Stimulated activated memory B cell treated with anti-CD40 and anti-IgM and Interleukin-4, amounts not matched to agents 10 μg/mL and 1 μg/mL and 100 μg/mL, for 72 hours (primary cell): ENCODE data around the gene GNS.

Experiments used
- ATAC-seq: fragments of 150-1000 bp; cut with Tn5 transposase; 2 replicates; pipeline ENCODE4 v1.10.0; 2021
- H3K27ac Mint-ChIP-seq: one replicate; pipeline ENCODE4 v1.8.0; 2022; ENCODE audit warnings: mild to moderate bottlenecking, mixed read lengths
- H3K27me3 Mint-ChIP-seq: one replicate; pipeline ENCODE4 v1.8.0; 2022; ENCODE audit warnings: mixed read lengths
- H3K36me3 Mint-ChIP-seq: one replicate; pipeline ENCODE4 v1.8.0; 2022; ENCODE audit warnings: mixed read lengths
- H3K4me1 Mint-ChIP-seq: one replicate; pipeline ENCODE4 v1.8.0; 2022; ENCODE audit warnings: mixed read lengths
- H3K4me3 Mint-ChIP-seq: one replicate; pipeline ENCODE4 v1.8.0; 2022; ENCODE audit warnings: mild to moderate bottlenecking, moderate library complexity, mixed read lengths
- H3K9me3 Mint-ChIP-seq: one replicate; pipeline ENCODE4 v1.8.0; 2022; ENCODE audit warnings: mixed read lengths

GNS gene

GRCh38 chr12:64669270-64669842, 89.8 kb downstream of the GNS start:
- Mint-ChIP-seq H3K9me3 (no peaks in the 10 kb centered on the region), H3K36me3 (peaks cover 5% of the 10 kb centered on the region), H3K4me1 (peaks cover 90% of the 10 kb centered on the region), H3K27ac (peak overlapping the region; percentile 87), H3K27me3 (no peaks in the 10 kb centered on the region), H3K4me3 (peak overlapping the region; percentile 86)
- ATAC-seq = peak; percentile 85

DNA sequence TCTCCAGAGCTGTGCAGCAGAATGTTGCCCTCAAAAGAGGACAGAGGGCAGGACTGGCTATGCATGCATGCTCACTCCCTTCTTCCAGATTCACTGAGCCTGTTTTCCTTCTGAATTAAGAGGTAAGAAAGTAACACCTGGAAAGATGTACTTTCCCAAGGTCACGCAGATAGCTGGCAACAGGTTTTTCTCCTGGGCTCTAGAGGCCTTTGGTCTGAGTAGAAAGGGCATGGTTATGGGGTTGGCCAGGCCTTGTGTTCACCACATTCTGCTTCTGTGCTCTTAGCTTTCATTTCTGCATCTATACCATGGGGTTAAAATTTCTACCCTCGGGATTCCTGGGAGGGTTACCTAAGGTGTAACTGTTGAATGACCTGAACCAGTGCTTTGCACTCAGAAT, 91.4 kb downstream of the GNS start:
- H3K36me3 Mint-ChIP-seq = peaks cover 11% of the 10 kb centered on the region
- ATAC-seq = no peak
- H3K4me3 Mint-ChIP-seq = no peak overlapping the region
- peaks cover 90% of the 10 kb centered on the region for H3K4me1 Mint-ChIP-seq
- H3K27me3 Mint-ChIP-seq = no peaks in the 10 kb centered on the region
- H3K27ac Mint-ChIP-seq = peak overlapping the region; percentile 87
- H3K9me3 Mint-ChIP-seq = no peaks in the 10 kb centered on the region

GRCh38 chr12:64666054-64666914, 92.9 kb downstream of the GNS start:
- Mint-ChIP-seq H3K4me3 (peak overlapping the region; percentile 36), H3K36me3 (peaks cover 15% of the 10 kb centered on the region), H3K27me3 (no peaks in the 10 kb centered on the region), H3K4me1 (peaks cover 89% of the 10 kb centered on the region), H3K9me3 (no peaks in the 10 kb centered on the region), H3K27ac (peak overlapping the region; percentile 87)
- no peak for ATAC-seq

DNA sequence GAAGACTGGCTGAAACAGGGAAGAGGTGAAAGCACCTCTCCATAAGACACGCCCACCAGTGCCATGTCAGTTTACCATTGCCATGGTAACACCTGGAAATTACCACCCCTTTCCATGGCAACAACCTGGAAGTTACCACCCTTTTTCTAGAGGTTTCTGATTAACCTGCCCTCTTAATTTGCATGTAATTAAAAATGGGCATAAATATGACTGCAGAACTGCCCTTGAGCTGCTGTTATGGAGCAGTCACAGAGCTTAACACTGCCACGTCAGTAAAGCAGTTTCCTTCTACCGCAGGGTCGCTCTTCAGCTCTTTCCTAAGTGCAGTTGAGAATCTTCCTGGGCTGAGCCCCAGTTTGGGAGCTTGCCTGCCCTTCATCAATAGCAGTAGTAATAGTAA, 93.7 kb downstream of the GNS start:
- peaks cover 87% of the 10 kb centered on the region for H3K4me1 Mint-ChIP-seq
- peaks cover 15% of the 10 kb centered on the region for H3K36me3 Mint-ChIP-seq
- peak overlapping the region; percentile 36 for H3K4me3 Mint-ChIP-seq
- H3K27ac Mint-ChIP-seq = peak overlapping the region; percentile 87
- peak; percentile 63 for ATAC-seq
- H3K9me3 Mint-ChIP-seq = no peaks in the 10 kb centered on the region
- H3K27me3 Mint-ChIP-seq = no peaks in the 10 kb centered on the region
